ENCODE data around the gene RYR2. TPM values are rescaled to one million over a fixed set of nuclear protein-coding genes. Genes with fewer than 3 reads are reported as not detected.

Gene RYR2
- total and polyA plus RNA-seq, 2 experiments from 2014 or later = 0.50 to 0.95 TPM

DNA sequence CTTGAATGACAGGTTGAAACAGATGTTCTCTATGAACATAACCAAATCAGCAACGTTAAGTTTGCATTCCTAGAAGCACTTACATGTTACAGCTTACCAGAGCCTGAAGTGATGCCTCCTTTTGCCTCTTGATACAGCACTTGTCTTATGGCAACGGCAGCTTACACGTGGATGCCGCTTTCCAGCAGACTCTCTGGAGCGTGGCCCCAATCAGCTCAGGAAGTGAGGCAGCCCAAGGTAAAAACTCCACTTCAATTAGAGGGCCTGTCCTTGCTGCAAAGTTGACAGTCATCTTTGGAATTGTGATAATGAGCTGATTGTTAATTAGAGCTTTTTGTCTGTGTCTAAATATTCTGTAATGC is 345.1 kb downstream of the RYR2 start:
- H3K9me3 ChIP-seq (ENCODE audit: low read depth) = no peaks in the 10 kb centered on the region
- no peak overlapping the region for H2AFZ ChIP-seq
- no peaks in the 10 kb centered on the region for H3K4me1 ChIP-seq (ENCODE audit: insufficient read depth)
- H3K27ac ChIP-seq = no peak overlapping the region
- H3K4me2 ChIP-seq = no peak overlapping the region
- H3K79me2 ChIP-seq = no peaks in the 10 kb centered on the region
- no peaks in the 10 kb centered on the region for H4K20me1 ChIP-seq (ENCODE audit: insufficient read depth, poor library complexity, severe bottlenecking)
- H3K27me3 ChIP-seq = no peaks in the 10 kb centered on the region
- 93% methylated on average over 5 of the region's 5 CpGs for WGBS (ENCODE audit: low lambda C conversion rate, missing lambda C conversion rate)
- DNase-seq (ENCODE audit: low spot score) = no peak
- H3K4me3 ChIP-seq = no peak overlapping the region
- TF ChIP-seq EZH2phosphoT487 (IDR thresholded peaks at IDR 0.05; ENCODE audit: low read depth, severe bottlenecking, unreplicated experiment) (no peak), EZH2 (IDR thresholded peaks at IDR 0.05; ENCODE audit: borderline replicate concordance) (no peak)
- TF ChIP-seq, protein P1, sequence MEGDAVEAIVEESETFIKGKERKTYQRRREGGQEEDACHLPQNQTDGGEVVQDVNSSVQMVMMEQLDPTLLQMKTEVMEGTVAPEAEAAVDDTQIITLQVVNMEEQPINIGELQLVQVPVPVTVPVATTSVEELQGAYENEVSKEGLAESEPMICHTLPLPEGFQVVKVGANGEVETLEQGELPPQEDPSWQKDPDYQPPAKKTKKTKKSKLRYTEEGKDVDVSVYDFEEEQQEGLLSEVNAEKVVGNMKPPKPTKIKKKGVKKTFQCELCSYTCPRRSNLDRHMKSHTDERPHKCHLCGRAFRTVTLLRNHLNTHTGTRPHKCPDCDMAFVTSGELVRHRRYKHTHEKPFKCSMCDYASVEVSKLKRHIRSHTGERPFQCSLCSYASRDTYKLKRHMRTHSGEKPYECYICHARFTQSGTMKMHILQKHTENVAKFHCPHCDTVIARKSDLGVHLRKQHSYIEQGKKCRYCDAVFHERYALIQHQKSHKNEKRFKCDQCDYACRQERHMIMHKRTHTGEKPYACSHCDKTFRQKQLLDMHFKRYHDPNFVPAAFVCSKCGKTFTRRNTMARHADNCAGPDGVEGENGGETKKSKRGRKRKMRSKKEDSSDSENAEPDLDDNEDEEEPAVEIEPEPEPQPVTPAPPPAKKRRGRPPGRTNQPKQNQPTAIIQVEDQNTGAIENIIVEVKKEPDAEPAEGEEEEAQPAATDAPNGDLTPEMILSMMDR (IDR thresholded peaks at IDR 0.05; ENCODE audit: poor library complexity) = no peak
- no peaks in the 10 kb centered on the region for H3K36me3 ChIP-seq (replicated peaks; ENCODE audit: insufficient read depth, low read depth)
- H3K9me2 ChIP-seq (replicated peaks; ENCODE audit: insufficient read depth) = no peaks in the 10 kb centered on the region

DNA sequence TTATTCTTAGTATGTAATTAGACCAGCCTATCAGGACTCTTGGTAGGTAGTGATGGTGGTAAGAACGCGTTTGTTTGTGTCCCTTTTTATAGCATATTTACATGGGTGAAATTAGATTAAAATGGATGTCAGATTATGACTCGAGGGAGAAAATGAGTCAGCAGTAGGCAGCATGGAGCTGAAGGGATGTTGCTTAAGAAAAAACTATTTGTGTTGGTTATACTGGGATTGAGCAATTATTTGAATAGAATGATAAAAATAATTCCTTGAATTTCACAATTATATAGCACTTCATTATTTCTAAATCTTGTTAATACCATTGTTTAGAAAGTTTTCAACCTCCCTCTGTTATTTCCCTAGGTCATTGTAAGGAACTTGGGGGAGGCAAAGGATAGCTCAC is 348.8 kb downstream of the RYR2 start:
- 70% methylated on average over 3 of the region's 3 CpGs for WGBS (ENCODE audit: low lambda C conversion rate, missing lambda C conversion rate)
- H3K79me2 ChIP-seq = no peaks in the 10 kb centered on the region
- no peaks in the 10 kb centered on the region for H3K36me3 ChIP-seq (replicated peaks; ENCODE audit: insufficient read depth, low read depth)
- no peak for DNase-seq (ENCODE audit: low spot score)
- TF ChIP-seq, protein P1 (IDR thresholded peaks at IDR 0.05; ENCODE audit: poor library complexity) = no peak
- TF ChIP-seq EZH2 (IDR thresholded peaks at IDR 0.05; ENCODE audit: borderline replicate concordance) = no peak
- no peak for TF ChIP-seq EZH2phosphoT487 (IDR thresholded peaks at IDR 0.05; ENCODE audit: low read depth, severe bottlenecking, unreplicated experiment)
- no peak overlapping the region for H3K4me3 ChIP-seq
- H3K9me3 ChIP-seq (ENCODE audit: low read depth) = no peaks in the 10 kb centered on the region
- no peaks in the 10 kb centered on the region for H4K20me1 ChIP-seq (ENCODE audit: insufficient read depth, poor library complexity, severe bottlenecking)
- H3K27me3 ChIP-seq = no peaks in the 10 kb centered on the region
- H3K27ac ChIP-seq = no peak overlapping the region
- no peak overlapping the region for H2AFZ ChIP-seq
- H3K9me2 ChIP-seq (replicated peaks; ENCODE audit: insufficient read depth) = no peaks in the 10 kb centered on the region
- H3K4me1 ChIP-seq (ENCODE audit: insufficient read depth) = no peaks in the 10 kb centered on the region
- H3K4me2 ChIP-seq = no peak overlapping the region

DNA sequence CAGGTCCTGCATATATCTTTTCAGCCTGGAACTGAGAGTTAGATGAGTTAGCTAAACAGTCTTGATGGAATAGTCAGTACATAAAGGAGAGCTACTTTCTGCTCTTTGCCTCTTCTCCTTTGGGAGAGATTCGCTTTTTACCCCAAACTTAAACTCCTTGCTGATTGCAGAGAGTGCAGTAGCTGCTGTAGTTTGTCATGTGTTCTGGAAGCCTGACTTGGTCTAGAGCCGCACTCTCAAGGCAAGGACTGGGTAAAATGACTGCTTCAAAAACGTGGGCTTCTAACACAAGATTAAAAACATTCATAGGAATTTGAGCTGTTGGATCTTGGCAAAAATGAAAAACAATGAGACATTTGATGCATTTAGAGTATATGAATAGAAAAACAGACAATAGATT is 351.6 kb downstream of the RYR2 start:
- no peak for TF ChIP-seq EZH2phosphoT487 (IDR thresholded peaks at IDR 0.05; ENCODE audit: low read depth, severe bottlenecking, unreplicated experiment)
- TF ChIP-seq, protein P1 (IDR thresholded peaks at IDR 0.05; ENCODE audit: poor library complexity) = no peak
- no peak for TF ChIP-seq EZH2 (IDR thresholded peaks at IDR 0.05; ENCODE audit: borderline replicate concordance)
- no peaks in the 10 kb centered on the region for H3K4me1 ChIP-seq (ENCODE audit: insufficient read depth)
- H4K20me1 ChIP-seq (ENCODE audit: insufficient read depth, poor library complexity, severe bottlenecking) = no peaks in the 10 kb centered on the region
- 69% methylated on average over 3 of the region's 3 CpGs for WGBS (ENCODE audit: low lambda C conversion rate, missing lambda C conversion rate)
- H3K79me2 ChIP-seq = no peaks in the 10 kb centered on the region
- no peaks in the 10 kb centered on the region for H3K9me2 ChIP-seq (replicated peaks; ENCODE audit: insufficient read depth)
- H2AFZ ChIP-seq = no peak overlapping the region
- DNase-seq (ENCODE audit: low spot score) = no peak
- no peaks in the 10 kb centered on the region for H3K36me3 ChIP-seq (replicated peaks; ENCODE audit: insufficient read depth, low read depth)
- no peaks in the 10 kb centered on the region for H3K27me3 ChIP-seq
- H3K4me2 ChIP-seq = no peak overlapping the region
- H3K9me3 ChIP-seq (ENCODE audit: low read depth) = no peaks in the 10 kb centered on the region
- no peak overlapping the region for H3K27ac ChIP-seq
- no peak overlapping the region for H3K4me3 ChIP-seq

DNA sequence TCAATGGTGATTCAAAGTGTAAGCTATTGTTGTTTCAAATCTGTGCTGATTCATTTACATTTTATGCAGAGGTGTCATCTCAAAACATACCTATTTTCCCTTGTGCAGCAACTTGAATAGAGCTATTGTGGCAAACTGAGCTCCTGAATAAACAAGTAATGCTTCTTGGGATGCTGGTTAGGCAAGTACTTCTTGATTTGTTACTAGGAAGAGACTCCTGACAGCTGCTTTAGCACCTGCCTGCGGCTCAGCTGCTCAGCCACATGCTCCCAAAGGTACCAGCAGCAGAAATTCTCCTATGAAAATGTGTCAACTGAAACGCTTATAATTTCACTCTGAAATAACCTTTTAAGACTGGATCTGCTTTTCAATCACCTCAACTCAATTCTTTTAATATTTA is 352.3 kb downstream of the RYR2 start:
- Histone ChIP-seq H3K9me2 (replicated peaks; ENCODE audit: insufficient read depth) (no peaks in the 10 kb centered on the region), H3K27ac (no peak overlapping the region), H3K27me3 (no peaks in the 10 kb centered on the region), H3K79me2 (no peaks in the 10 kb centered on the region), H3K4me3 (no peak overlapping the region), H3K4me2 (no peak overlapping the region), H3K4me1 (ENCODE audit: insufficient read depth) (no peaks in the 10 kb centered on the region), H3K36me3 (replicated peaks; ENCODE audit: insufficient read depth, low read depth) (no peaks in the 10 kb centered on the region), H4K20me1 (ENCODE audit: insufficient read depth, poor library complexity, severe bottlenecking) (no peaks in the 10 kb centered on the region), H3K9me3 (ENCODE audit: low read depth) (no peaks in the 10 kb centered on the region), H2AFZ (no peak overlapping the region)
- 73% methylated on average over 2 of the region's 2 CpGs for WGBS (ENCODE audit: low lambda C conversion rate, missing lambda C conversion rate)
- TF ChIP-seq, protein P1 (IDR thresholded peaks at IDR 0.05; ENCODE audit: poor library complexity) = no peak
- no peak for TF ChIP-seq EZH2 (IDR thresholded peaks at IDR 0.05; ENCODE audit: borderline replicate concordance)
- no peak for TF ChIP-seq EZH2phosphoT487 (IDR thresholded peaks at IDR 0.05; ENCODE audit: low read depth, severe bottlenecking, unreplicated experiment)
- DNase-seq (ENCODE audit: low spot score) = no peak

Measured in hepatocyte (in vitro differentiated cells).